ENCODE data around the gene SPATA31C2. TPM values are rescaled to one million over a fixed set of nuclear protein-coding genes. Genes with fewer than 3 reads are reported as not detected.
A peak's percentile ranks its signal among the peaks of the same experiment; 100 is the strongest.

The SPATA31C2 gene
- polyA plus RNA-seq, 2 of the 4 experiments (the other 2 are of a cell fraction): not detected

DNA sequence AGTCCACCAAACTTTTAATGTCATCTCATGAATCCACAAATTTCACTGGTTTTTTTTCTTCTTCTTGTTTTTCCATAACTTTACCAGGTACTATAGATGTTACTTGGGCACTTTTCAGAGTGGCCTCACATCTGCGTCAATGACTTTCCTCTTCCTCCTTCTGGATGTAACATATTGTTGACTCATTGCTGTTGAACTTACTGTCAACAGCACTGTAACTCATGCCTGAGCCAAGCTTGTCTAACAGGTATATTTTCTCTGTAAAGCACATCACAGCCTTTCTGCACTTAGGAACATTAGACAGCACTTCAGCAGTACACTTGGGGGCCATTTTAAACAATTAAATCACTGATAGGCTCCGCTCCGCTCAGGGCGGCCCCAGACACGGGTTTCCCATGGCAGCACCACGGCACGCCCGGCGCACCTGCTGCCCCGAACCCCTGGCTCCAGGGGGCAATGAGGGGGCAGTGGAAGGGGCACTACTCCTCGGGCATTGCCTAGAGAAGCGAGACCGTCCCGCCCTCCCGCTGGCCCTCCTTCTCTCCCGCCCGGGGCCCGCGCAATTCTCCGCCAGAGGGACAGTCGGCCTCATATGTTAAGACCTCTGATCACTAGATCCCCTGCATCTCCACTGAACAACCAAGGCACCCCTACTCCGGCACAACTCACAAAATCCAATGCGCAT is 41.9 kb upstream of the SPATA31C2 start:
- H3K27ac ChIP-seq: no peak overlapping the region
- H3K4me3 ChIP-seq: no peak overlapping the region
- ChIA-PET CTCF (no interaction called here), POLR2A (no interaction called here)
- ATAC-seq: no peak
- no peaks in the 10 kb centered on the region for H3K9me3 ChIP-seq
- 83% methylated on average over 22 of the region's 23 CpGs for WGBS (ENCODE audit: missing lambda C conversion rate)
- no peaks in the 10 kb centered on the region for H3K4me1 ChIP-seq
- no peak for DNase-seq (ENCODE audit: low read depth in 1 of 2, low spot score in 1 of 2)
- H3K4me2 ChIP-seq: no peak overlapping the region
- no peak for FAIRE-seq
- TF ChIP-seq MAZ (IDR thresholded peaks at IDR 0.05; ENCODE audit: borderline replicate concordance, low read depth, low read length): no peak
- TF ChIP-seq CBX2 (IDR thresholded peaks at IDR 0.05; ENCODE audit: borderline replicate concordance, low read depth): no peak
- TF ChIP-seq RFX5 (IDR thresholded peaks at IDR 0.05): no peak
- no peak for TF ChIP-seq GATA3 (IDR thresholded peaks at IDR 0.05; ENCODE audit: borderline replicate concordance)
- TF ChIP-seq HDAC2 (IDR thresholded peaks at IDR 0.05): no peak

DNA sequence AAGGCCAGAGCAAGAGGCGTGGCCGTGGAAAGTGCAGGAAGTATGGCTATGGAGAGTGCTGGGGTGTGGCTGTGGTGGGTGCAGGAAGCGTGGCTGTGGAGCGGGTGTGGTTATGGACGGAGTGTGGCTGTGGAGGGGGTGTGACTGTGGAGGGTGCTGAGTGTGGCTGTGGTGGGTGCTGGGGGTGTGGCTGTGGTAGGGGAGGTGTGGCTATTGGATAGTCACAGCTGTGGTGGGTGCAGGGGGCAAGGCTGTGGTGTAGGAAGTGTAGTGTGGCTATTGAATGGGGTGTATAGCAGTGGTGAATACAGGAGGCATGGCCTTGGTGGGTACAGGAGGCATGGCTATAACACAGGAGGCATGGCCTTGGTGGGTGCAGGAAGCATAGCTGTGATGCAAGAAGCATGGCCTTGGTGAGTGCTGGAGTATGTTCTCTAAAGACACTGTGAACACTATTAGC is 40.8 kb upstream of the SPATA31C2 start:
- 89% methylated on average over 5 of the region's 5 CpGs for WGBS (ENCODE audit: missing lambda C conversion rate)
- Histone ChIP-seq H3K4me3 (no peak overlapping the region), H3K4me1 (no peaks in the 10 kb centered on the region), H3K27ac (no peak overlapping the region), H3K4me2 (no peak overlapping the region), H3K9me3 (no peaks in the 10 kb centered on the region)
- FAIRE-seq (no peak), DNase-seq (ENCODE audit: low read depth in 1 of 2, low spot score in 1 of 2) (no peak), ATAC-seq (no peak; a peak in 1 of 6 replicates)
- CTCF ChIA-PET: interaction anchor here (0.7 kb wide), 1 partner anchor 118 kb away, joined by 4 read pairs; no protein-coding TSS in a partner anchor
- POLR2A ChIA-PET: no interaction called here
- TF ChIP-seq POLR2A (IDR thresholded peaks at IDR 0.05; ENCODE audit: low read length) (0 out of 2 replicates have a peak, but pooled peaks have one; percentile 3), MAFK (IDR thresholded peaks at IDR 0.05; ENCODE audit: partially characterized antibody) (no peak), NR3C1 (IDR thresholded peaks at IDR 0.05) (no peak)
- TF ChIP-seq, protein P1, sequence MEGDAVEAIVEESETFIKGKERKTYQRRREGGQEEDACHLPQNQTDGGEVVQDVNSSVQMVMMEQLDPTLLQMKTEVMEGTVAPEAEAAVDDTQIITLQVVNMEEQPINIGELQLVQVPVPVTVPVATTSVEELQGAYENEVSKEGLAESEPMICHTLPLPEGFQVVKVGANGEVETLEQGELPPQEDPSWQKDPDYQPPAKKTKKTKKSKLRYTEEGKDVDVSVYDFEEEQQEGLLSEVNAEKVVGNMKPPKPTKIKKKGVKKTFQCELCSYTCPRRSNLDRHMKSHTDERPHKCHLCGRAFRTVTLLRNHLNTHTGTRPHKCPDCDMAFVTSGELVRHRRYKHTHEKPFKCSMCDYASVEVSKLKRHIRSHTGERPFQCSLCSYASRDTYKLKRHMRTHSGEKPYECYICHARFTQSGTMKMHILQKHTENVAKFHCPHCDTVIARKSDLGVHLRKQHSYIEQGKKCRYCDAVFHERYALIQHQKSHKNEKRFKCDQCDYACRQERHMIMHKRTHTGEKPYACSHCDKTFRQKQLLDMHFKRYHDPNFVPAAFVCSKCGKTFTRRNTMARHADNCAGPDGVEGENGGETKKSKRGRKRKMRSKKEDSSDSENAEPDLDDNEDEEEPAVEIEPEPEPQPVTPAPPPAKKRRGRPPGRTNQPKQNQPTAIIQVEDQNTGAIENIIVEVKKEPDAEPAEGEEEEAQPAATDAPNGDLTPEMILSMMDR (IDR thresholded peaks at IDR 0.05): no peak

DNA sequence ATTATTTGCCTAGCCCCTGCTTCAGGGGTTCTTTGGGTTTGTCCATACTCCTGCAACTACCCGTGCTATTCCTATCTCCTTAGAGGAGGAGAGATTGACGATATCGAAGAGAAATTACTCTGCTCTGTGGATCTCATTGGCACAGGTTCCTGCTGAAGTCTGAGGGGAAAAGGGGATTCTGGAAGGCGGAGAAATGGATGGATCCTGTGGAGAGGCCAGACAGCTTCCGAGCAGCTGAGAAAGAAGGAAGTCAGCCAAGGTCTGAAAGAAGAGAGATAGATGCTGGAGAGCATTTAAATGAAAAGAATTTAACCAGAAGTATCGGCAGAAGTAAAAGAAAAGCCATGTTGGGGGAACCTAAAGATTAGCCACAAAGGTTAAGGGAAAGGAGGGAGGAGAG is 40.4 kb upstream of the SPATA31C2 start:
- no peak for FAIRE-seq

More for the DNA sequence above, 40.4 kb upstream of the SPATA31C2 start:
- ATAC-seq (no peak), DNase-seq (ENCODE audit: low read depth in 1 of 2, low spot score in 1 of 2) (no peak)
- TF ChIP-seq CEBPB (IDR thresholded peaks at IDR 0.05) (no peak), POLR2AphosphoS2 (conservative IDR thresholded peaks at IDR 0.05; ENCODE audit: low read length) (no peak), EHMT2 (IDR thresholded peaks at IDR 0.05; ENCODE audit: low read depth) (no peak), BHLHE40 (IDR thresholded peaks at IDR 0.05; ENCODE audit: low read depth, low read length) (no peak), FOSB (CRISPR knock-in tag; IDR thresholded peaks at IDR 0.05) (no peak), RCOR1 (IDR thresholded peaks at IDR 0.05; ENCODE audit: low read depth, low read length) (no peak), HOXA7 (CRISPR knock-in tag; IDR thresholded peaks at IDR 0.05) (no peak), RARB (CRISPR knock-in tag; IDR thresholded peaks at IDR 0.05) (no peak)
- TF ChIP-seq, protein P2, sequence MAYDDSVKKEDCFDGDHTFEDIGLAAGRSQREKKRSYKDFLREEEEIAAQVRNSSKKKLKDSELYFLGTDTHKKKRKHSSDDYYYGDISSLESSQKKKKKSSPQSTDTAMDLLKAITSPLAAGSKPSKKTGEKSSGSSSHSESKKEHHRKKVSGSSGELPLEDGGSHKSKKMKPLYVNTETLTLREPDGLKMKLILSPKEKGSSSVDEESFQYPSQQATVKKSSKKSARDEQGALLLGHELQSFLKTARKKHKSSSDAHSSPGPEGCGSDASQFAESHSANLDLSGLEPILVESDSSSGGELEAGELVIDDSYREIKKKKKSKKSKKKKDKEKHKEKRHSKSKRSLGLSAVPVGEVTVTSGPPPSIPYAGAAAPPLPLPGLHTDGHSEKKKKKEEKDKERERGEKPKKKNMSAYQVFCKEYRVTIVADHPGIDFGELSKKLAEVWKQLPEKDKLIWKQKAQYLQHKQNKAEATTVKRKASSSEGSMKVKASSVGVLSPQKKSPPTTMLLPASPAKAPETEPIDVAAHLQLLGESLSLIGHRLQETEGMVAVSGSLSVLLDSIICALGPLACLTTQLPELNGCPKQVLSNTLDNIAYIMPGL (CRISPR knock-in tag; IDR thresholded peaks at IDR 0.05; ENCODE audit: borderline replicate concordance): no peak
- TF ChIP-seq, protein P3, sequence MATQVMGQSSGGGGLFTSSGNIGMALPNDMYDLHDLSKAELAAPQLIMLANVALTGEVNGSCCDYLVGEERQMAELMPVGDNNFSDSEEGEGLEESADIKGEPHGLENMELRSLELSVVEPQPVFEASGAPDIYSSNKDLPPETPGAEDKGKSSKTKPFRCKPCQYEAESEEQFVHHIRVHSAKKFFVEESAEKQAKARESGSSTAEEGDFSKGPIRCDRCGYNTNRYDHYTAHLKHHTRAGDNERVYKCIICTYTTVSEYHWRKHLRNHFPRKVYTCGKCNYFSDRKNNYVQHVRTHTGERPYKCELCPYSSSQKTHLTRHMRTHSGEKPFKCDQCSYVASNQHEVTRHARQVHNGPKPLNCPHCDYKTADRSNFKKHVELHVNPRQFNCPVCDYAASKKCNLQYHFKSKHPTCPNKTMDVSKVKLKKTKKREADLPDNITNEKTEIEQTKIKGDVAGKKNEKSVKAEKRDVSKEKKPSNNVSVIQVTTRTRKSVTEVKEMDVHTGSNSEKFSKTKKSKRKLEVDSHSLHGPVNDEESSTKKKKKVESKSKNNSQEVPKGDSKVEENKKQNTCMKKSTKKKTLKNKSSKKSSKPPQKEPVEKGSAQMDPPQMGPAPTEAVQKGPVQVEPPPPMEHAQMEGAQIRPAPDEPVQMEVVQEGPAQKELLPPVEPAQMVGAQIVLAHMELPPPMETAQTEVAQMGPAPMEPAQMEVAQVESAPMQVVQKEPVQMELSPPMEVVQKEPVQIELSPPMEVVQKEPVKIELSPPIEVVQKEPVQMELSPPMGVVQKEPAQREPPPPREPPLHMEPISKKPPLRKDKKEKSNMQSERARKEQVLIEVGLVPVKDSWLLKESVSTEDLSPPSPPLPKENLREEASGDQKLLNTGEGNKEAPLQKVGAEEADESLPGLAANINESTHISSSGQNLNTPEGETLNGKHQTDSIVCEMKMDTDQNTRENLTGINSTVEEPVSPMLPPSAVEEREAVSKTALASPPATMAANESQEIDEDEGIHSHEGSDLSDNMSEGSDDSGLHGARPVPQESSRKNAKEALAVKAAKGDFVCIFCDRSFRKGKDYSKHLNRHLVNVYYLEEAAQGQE (IDR thresholded peaks at IDR 0.05): no peak
- Histone ChIP-seq H3K4me3 (no peak overlapping the region), H3K4me2 (no peak overlapping the region), H3K9me3 (no peaks in the 10 kb centered on the region), H3K4me1 (no peaks in the 10 kb centered on the region), H3K27ac (no peak overlapping the region)
- ChIA-PET CTCF (no interaction called here), POLR2A (no interaction called here)
- 84% methylated on average over 6 of the region's 6 CpGs for WGBS (ENCODE audit: missing lambda C conversion rate)

All from A549 (cell line).